ENCODE measurements around the gene KIF26A. TPM values are rescaled to one million over a fixed set of nuclear protein-coding genes. Genes with fewer than 3 reads are reported as not detected.

The KIF26A gene
- total RNA-seq, 4 donors from 2014 or later: 0.53 to 5.8 (median 1.6) TPM

- H3K36me3 ChIP-seq: no peaks in the 10 kb centered on the region
- no peak overlapping the region for H3K27ac ChIP-seq
- DNase-seq: no peak
- H3K9me3 ChIP-seq: no peaks in the 10 kb centered on the region
- no peak overlapping the region for H3K4me3 ChIP-seq
- no peaks in the 10 kb centered on the region for H3K4me1 ChIP-seq
- H3K27me3 ChIP-seq: no peaks in the 10 kb centered on the region
- TF ChIP-seq, protein P1, sequence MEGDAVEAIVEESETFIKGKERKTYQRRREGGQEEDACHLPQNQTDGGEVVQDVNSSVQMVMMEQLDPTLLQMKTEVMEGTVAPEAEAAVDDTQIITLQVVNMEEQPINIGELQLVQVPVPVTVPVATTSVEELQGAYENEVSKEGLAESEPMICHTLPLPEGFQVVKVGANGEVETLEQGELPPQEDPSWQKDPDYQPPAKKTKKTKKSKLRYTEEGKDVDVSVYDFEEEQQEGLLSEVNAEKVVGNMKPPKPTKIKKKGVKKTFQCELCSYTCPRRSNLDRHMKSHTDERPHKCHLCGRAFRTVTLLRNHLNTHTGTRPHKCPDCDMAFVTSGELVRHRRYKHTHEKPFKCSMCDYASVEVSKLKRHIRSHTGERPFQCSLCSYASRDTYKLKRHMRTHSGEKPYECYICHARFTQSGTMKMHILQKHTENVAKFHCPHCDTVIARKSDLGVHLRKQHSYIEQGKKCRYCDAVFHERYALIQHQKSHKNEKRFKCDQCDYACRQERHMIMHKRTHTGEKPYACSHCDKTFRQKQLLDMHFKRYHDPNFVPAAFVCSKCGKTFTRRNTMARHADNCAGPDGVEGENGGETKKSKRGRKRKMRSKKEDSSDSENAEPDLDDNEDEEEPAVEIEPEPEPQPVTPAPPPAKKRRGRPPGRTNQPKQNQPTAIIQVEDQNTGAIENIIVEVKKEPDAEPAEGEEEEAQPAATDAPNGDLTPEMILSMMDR (IDR thresholded peaks at IDR 0.05): no peak
- TF ChIP-seq POLR2A (IDR thresholded peaks at IDR 0.05): no peak
Measured at GRCh38 chr14:104192146-104192882, 53.9 kb downstream of the KIF26A start.

DNA sequence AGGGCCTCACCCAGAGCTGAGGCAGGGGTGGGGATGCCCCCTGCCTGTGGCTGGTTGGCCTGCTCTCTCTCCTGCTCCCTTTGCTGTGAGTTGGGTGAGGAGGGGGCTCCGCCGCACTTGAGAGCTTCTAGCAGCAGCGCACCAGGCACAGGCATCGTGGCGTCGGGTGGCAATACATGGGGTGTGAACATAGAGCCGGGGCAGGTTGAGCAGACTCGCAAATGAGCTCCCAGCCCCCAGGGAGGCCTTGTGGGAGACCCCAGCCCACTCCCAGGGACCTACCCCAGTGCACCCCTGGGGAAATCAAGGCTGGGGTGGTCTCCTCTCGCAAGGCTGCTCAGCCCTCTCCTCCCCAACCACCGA lies 54.5 kb downstream of the KIF26A start:
- TF ChIP-seq POLR2A (IDR thresholded peaks at IDR 0.05): no peak
- TF ChIP-seq, protein P1 (IDR thresholded peaks at IDR 0.05): no peak
- no peaks in the 10 kb centered on the region for H3K36me3 ChIP-seq
- DNase-seq: no peak
- H3K9me3 ChIP-seq: no peaks in the 10 kb centered on the region
- no peaks in the 10 kb centered on the region for H3K4me1 ChIP-seq
- no peaks in the 10 kb centered on the region for H3K27me3 ChIP-seq
- no peak overlapping the region for H3K4me3 ChIP-seq
- no peak overlapping the region for H3K27ac ChIP-seq

DNA sequence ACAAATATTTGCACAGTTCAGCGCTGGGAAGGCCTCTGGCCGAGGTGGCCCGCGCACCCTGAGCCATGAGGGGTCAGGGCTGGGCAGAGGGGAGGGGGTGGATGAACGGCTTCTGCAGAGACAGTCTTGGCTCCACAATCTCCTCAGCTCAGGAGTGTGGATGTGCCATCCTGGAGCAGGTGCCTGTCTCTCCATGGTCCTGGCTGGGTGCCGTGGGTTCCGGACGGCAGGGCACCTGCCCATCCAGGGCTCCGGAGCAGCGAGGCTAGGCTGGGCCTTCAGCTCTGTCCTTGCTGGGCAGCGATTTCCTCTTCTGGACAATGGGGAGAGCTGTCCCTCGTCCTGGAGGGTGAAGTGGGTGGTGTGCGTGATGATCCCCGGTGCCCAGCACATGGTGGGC lies 55.6 kb downstream of the KIF26A start:
- no peak for DNase-seq
- no peaks in the 10 kb centered on the region for H3K4me1 ChIP-seq
- no peak overlapping the region for H3K27ac ChIP-seq
- TF ChIP-seq POLR2A (IDR thresholded peaks at IDR 0.05): no peak
- TF ChIP-seq, protein P1 (IDR thresholded peaks at IDR 0.05): no peak
- no peak overlapping the region for H3K4me3 ChIP-seq
- H3K36me3 ChIP-seq: no peaks in the 10 kb centered on the region
- no peaks in the 10 kb centered on the region for H3K9me3 ChIP-seq
- H3K27me3 ChIP-seq: no peaks in the 10 kb centered on the region

- H3K4me3 ChIP-seq: no peak overlapping the region
- no peak for DNase-seq
- H3K27me3 ChIP-seq: no peaks in the 10 kb centered on the region
- H3K4me1 ChIP-seq: no peaks in the 10 kb centered on the region
- no peaks in the 10 kb centered on the region for H3K9me3 ChIP-seq
- no peaks in the 10 kb centered on the region for H3K36me3 ChIP-seq
- H3K27ac ChIP-seq: no peak overlapping the region
- TF ChIP-seq POLR2A (IDR thresholded peaks at IDR 0.05): no peak
- TF ChIP-seq, protein P1 (IDR thresholded peaks at IDR 0.05): no peak
Measured at GRCh38 chr14:104194716-104195115, 56.3 kb downstream of the KIF26A start.

DNA sequence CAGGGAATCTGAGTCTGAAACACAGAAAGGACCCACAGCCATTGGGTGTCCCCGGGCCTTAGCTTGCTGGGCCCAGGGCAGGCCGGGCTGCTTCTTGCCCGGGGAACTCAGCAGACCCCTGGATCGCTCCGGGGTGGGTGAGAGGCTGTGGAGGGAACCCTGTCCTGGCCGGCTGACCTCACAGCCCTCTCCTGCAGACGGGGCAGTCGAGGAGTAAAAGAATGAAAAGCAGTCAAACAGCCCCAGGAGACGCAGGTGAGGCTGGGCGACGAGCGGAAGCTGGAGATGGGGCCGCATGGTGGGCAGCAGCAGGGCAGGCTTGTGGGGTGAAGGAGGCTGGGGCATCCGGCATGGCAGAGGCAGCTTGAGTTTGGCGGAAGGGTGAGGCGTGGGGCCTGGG lies 57.0 kb downstream of the KIF26A start:
- no peak overlapping the region for H3K27ac ChIP-seq
- H3K4me1 ChIP-seq: no peaks in the 10 kb centered on the region
- no peak overlapping the region for H3K4me3 ChIP-seq
- TF ChIP-seq, protein P1 (IDR thresholded peaks at IDR 0.05): no peak
- no peak for TF ChIP-seq POLR2A (IDR thresholded peaks at IDR 0.05)
- no peaks in the 10 kb centered on the region for H3K9me3 ChIP-seq
- DNase-seq: no peak
- no peaks in the 10 kb centered on the region for H3K27me3 ChIP-seq
- H3K36me3 ChIP-seq: no peaks in the 10 kb centered on the region
